Activated B cell treated with CpG ODN at 0.5 μM for 24 hours (primary cell): Measurements from ENCODE around the gene PI4KB. TPM values are rescaled to one million over a fixed set of nuclear protein-coding genes. Genes with fewer than 3 reads are reported as not detected.
"Not testable (repeated sequence)": the region's sequence is repeated elsewhere in the genome, so short reads cannot be mapped to it uniquely, and the experiment has no call there.

ENCODE experiments used
- ATAC-seq: fragments of 200-7000 bp; cut with Tn5 transposase; one replicate; pipeline ENCODE4 v1.10.0; 2021; ENCODE audit warnings: low read depth, mild to moderate bottlenecking, moderate library complexity
- CTCF ChIA-PET: fragments of 350-600 bp; sonication (Branson Sonifier 250); formaldehyde crosslinking; loops from one replicate; lab custom pipeline; 2021; ENCODE audit warnings: antibody characterized with exemption; lab: Charles Lee
- POLR2A ChIA-PET: fragments of 350-600 bp; sonication (Branson Sonifier 250); formaldehyde crosslinking; loops from one replicate; lab custom pipeline; 2021; ENCODE audit warnings: antibody characterized with exemption; lab: Charles Lee
- DNase-seq: peaks from one replicate; pipeline ENCODE4 v3.0.0; 2022
- H3K27ac Mint-ChIP-seq: one replicate; pipeline ENCODE4 v1.8.0; 2020; ENCODE audit warnings: mixed read lengths
- H3K27me3 Mint-ChIP-seq: one replicate; pipeline ENCODE4 v1.8.0; 2021; ENCODE audit warnings: mixed read lengths
- H3K36me3 Mint-ChIP-seq: one replicate; pipeline ENCODE4 v1.8.0; 2021; ENCODE audit warnings: low read depth, mixed read lengths
- H3K4me1 Mint-ChIP-seq: one replicate; pipeline ENCODE4 v1.8.0; 2021; ENCODE audit warnings: mixed read lengths
- H3K4me3 Mint-ChIP-seq: one replicate; pipeline ENCODE4 v1.8.0; 2020; ENCODE audit warnings: mild to moderate bottlenecking, mixed read lengths
- H3K9me3 Mint-ChIP-seq: one replicate; pipeline ENCODE4 v1.8.0; 2020; ENCODE audit warnings: mixed read lengths
- intact Hi-C: fragments of 100-400 bp; cut with micrococcal nuclease; formaldehyde crosslinking; loops from one replicate; pipeline ENCODE4 v1.15.1; 2024
- total RNA-seq: library from RNA; stranded (reverse); gene quantifications from 2 replicates; pipeline ENCODE4 v1.2.3, GENCODE V29; 2022
- TF ChIP-seq, protein P1 (sequence below): fragments of 200-600 bp; IDR thresholded peaks from one replicate; pipeline ENCODE4 v1.8.0; 2022; ENCODE audit warnings: antibody characterized with exemption, mild to moderate bottlenecking

Gene PI4KB
- total RNA-seq, 1 donor from 2014 or later, result 113 TPM

DNA sequence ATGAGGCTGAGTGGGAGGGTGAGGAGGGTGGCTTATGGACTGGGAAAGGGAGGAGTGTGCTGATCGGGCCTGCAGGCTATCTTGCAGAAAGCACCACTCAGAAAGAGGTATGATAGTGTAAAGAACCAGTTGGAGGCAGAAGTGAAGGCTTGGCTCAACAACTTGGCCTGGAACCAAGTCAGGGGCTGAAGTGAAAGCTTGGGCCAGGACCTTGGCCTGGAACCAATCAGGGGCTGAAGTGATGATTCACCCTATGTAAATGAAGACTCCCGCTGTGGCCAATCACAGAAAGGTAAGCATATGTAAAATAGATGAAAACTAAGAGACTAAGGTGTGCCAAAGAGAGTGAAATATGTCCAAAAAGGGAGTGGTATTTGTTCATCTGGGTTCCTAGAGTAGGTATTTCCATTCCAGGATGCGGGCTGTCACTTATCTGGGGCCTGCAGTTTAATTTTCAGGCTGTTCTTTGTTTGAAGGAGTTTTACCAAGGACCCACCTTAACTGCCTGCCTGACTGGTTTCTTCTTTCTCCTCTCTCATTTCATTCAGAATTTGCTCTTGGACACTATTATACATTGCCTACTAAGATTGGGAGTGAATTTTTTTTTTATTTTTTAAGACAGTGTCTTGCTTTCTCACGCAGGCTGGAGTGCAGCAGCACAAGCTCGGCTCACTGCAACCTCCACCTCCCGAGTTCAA is 25.0 kb upstream of the PI4KB start:
- peaks cover 3% of the 10 kb centered on the region for H3K36me3 Mint-ChIP-seq
- no peaks in the 10 kb centered on the region for H3K27me3 Mint-ChIP-seq
- no peak overlapping the region for H3K27ac Mint-ChIP-seq
- DNase-seq (no peak), ATAC-seq (no peak)
- H3K4me1 Mint-ChIP-seq, result peaks cover 15% of the 10 kb centered on the region
- TF ChIP-seq, protein P1, sequence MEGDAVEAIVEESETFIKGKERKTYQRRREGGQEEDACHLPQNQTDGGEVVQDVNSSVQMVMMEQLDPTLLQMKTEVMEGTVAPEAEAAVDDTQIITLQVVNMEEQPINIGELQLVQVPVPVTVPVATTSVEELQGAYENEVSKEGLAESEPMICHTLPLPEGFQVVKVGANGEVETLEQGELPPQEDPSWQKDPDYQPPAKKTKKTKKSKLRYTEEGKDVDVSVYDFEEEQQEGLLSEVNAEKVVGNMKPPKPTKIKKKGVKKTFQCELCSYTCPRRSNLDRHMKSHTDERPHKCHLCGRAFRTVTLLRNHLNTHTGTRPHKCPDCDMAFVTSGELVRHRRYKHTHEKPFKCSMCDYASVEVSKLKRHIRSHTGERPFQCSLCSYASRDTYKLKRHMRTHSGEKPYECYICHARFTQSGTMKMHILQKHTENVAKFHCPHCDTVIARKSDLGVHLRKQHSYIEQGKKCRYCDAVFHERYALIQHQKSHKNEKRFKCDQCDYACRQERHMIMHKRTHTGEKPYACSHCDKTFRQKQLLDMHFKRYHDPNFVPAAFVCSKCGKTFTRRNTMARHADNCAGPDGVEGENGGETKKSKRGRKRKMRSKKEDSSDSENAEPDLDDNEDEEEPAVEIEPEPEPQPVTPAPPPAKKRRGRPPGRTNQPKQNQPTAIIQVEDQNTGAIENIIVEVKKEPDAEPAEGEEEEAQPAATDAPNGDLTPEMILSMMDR, result no peak
- H3K4me3 Mint-ChIP-seq, result no peak overlapping the region
- POLR2A ChIA-PET, result interaction anchor here (0.6 to 5.5 kb wide), 3 partner anchors 25 to 282 kb away, joined by 4 to 61 read pairs (median 4); partner anchors contain the start of genes PI4KB and PSMB4
- H3K9me3 Mint-ChIP-seq, result peaks cover 4% of the 10 kb centered on the region
- CTCF ChIA-PET, result no interaction called here
- intact Hi-C loops, result no loop called here

- CTCF ChIA-PET, result interaction anchor here (0.7 to 1.3 kb wide), 2 partner anchors 10 to 57 kb away, joined by 4 to 7 read pairs; no protein-coding TSS in a partner anchor
- Mint-ChIP-seq H3K4me1 (peaks cover 32% of the 10 kb centered on the region), H3K36me3 (peaks cover 20% of the 10 kb centered on the region)
- H3K9me3 Mint-ChIP-seq, H3K27ac Mint-ChIP-seq, DNase-seq, H3K4me3 Mint-ChIP-seq, ATAC-seq, intact Hi-C loops, H3K27me3 Mint-ChIP-seq: not testable (repeated sequence)
- POLR2A ChIA-PET, result interaction anchor here (0.7 to 5.5 kb wide), 4 partner anchors 23 to 127 kb away, joined by 3 to 61 read pairs (median 22); partner anchors contain the start of genes PI4KB and PSMB4
These were observed 23.1 kb upstream of the PI4KB start for GRCh38 chr1:151350323-151350722.

- peak overlapping the region; percentile 98 for H3K4me3 Mint-ChIP-seq
These were observed 20.5 kb upstream of the PI4KB start for GRCh38 chr1:151347523-151348246.

GRCh38 chr1:151346769-151347522 is 19.7 kb upstream of the PI4KB start, which contains the start of gene RFX5:
Gene RFX5 (minus strand): TSS chr1:151347252. CDS start chr1:151346320, 932 bp downstream.
- DNase-seq (peak; percentile 77), ATAC-seq (peak; percentile 91)
- ChIA-PET POLR2A (interaction anchor here (0.6 to 5.5 kb wide), 18 partner anchors 9 to 247 kb away, joined by 3 to 61 read pairs (median 4); partner anchors contain the start of genes PI4KB, PSMB4, PSMD4 and VPS72), CTCF (no interaction called here)
- TF ChIP-seq, protein P1, result no peak
- H3K27me3 Mint-ChIP-seq, result no peaks in the 10 kb centered on the region
- peaks cover 52% of the 10 kb centered on the region for H3K36me3 Mint-ChIP-seq
- intact Hi-C loops, result loop anchor here (1.0 to 10.0 kb wide), 9 partner anchors 20 to 1025 kb away; partner anchors contain the start of genes ENSA, PI4KB, PIP5K1A and POGZ
- peaks cover 1% of the 10 kb centered on the region for H3K9me3 Mint-ChIP-seq
- H3K4me3 Mint-ChIP-seq, result peak within 1 kb of the TSS; percentile 98
- peak within 1 kb of the TSS; percentile 100 for H3K27ac Mint-ChIP-seq
- peaks cover 55% of the 10 kb centered on the region for H3K4me1 Mint-ChIP-seq

More at GRCh38 chr1:151347523-151348246, 20.5 kb upstream of the PI4KB start:
- no peak for DNase-seq
- ChIA-PET CTCF (no interaction called here), POLR2A (interaction anchor here (0.5 to 5.5 kb wide), 18 partner anchors 9 to 248 kb away, joined by 3 to 61 read pairs (median 4); partner anchors contain the start of genes PI4KB, PSMB4 and PSMD4)
- peaks cover 4% of the 10 kb centered on the region for H3K9me3 Mint-ChIP-seq
- H3K36me3 Mint-ChIP-seq, result peaks cover 45% of the 10 kb centered on the region
- peak overlapping the region; percentile 100 for H3K27ac Mint-ChIP-seq
- peaks cover 55% of the 10 kb centered on the region for H3K4me1 Mint-ChIP-seq
- H3K27me3 Mint-ChIP-seq, result no peaks in the 10 kb centered on the region
- TF ChIP-seq, protein P1, result no peak
- no peak for ATAC-seq
- intact Hi-C loops, result loop anchor here (1.0 to 10.0 kb wide), 9 partner anchors 20 to 1025 kb away; partner anchors contain the start of genes ENSA, PI4KB, PIP5K1A and POGZ
